C4-2B (cell line): Measurements from ENCODE around the gene TNRC6B.

Experiments
- ZFX ChIP-seq: fragments of 450-650 bp; IDR thresholded peaks from 2 replicates; pipeline ENCODE4 v1.6.1; 2017
- TF ChIP-seq, protein P1 (sequence below): fragments of 450-650 bp; conservative IDR thresholded peaks from 2 replicates; pipeline ENCODE4 v1.5.1; 2017; ENCODE audit warnings: mild to moderate bottlenecking

DNA sequence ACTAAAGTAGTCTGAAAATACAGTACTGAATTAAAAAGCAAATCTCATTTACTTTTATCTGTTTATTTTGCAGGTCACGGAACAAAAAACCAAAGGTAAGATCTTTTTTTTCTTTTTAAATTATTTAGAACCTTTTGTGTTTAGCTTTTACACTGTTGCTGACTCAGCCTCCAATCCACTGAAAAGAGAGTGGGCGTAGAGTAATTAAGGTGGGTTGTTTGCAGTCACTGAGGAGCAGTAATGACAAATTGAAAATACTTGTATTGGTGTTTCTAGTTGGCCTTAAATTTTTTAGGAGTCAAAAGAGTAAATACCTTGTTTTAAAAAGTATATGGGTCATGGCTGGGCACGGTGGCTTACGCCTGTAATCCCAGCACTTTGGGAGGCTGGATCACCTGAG, 73.4 kb downstream of the TNRC6B start:
- TF ChIP-seq, protein P1, sequence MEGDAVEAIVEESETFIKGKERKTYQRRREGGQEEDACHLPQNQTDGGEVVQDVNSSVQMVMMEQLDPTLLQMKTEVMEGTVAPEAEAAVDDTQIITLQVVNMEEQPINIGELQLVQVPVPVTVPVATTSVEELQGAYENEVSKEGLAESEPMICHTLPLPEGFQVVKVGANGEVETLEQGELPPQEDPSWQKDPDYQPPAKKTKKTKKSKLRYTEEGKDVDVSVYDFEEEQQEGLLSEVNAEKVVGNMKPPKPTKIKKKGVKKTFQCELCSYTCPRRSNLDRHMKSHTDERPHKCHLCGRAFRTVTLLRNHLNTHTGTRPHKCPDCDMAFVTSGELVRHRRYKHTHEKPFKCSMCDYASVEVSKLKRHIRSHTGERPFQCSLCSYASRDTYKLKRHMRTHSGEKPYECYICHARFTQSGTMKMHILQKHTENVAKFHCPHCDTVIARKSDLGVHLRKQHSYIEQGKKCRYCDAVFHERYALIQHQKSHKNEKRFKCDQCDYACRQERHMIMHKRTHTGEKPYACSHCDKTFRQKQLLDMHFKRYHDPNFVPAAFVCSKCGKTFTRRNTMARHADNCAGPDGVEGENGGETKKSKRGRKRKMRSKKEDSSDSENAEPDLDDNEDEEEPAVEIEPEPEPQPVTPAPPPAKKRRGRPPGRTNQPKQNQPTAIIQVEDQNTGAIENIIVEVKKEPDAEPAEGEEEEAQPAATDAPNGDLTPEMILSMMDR, result no peak
- TF ChIP-seq ZFX, result no peak
